Body of pancreas (tissue), 4 donors: Measurements from ENCODE around the gene IQSEC1. TPM values are rescaled to one million over a fixed set of nuclear protein-coding genes. Genes with fewer than 3 reads are reported as not detected.

ENCODE experiments used
- ATAC-seq: fragments of 150-250 bp; one replicate; pipeline ENCODE4 v1.9.1; 2016
- DNase-seq, 4 donors: peaks; one replicate each; pipeline ENCODE4 v3.0.0-alpha.2; 2019
- H3K27ac ChIP-seq, 4 donors: fragments of 200-600 bp; sonication (generic); 1 replicate in 3 of 4; 2 replicates in 1 of 4; pipeline versions ENCODE4 v1.5.1 to v1.6.1; 2016 to 2019; ENCODE audit warnings: mild to moderate bottlenecking in 1 of 4, mixed read lengths in 1 of 4, moderate library complexity in 1 of 4
- H3K27me3 ChIP-seq, 2 donors: fragments of 200-600 bp; sonication (generic); one replicate each; pipeline ENCODE4 v1.6.0; 2016; ENCODE audit warnings: mild to moderate bottlenecking in 1 of 2
- H3K36me3 ChIP-seq, 2 donors: fragments of 200-600 bp; sonication (generic); replicated peaks in 1 of 2; 2 replicates each; pipeline ENCODE4 v1.5.1; 2016; ENCODE audit warnings: low read depth in 2 of 2; ENCODE audit not compliant: insufficient read depth in 1 of 2
- H3K4me1 ChIP-seq: fragments of 200-600 bp; sonication (generic); one replicate; pipeline ENCODE4 v1.6.0; 2016
- H3K4me3 ChIP-seq, 2 donors: fragments of 200-600 bp; sonication (generic); 1 replicate in 1 of 2; 2 replicates in 1 of 2; pipeline ENCODE4 v1.5.1; 2016 to 2019
- H3K9me3 ChIP-seq, 3 donors: fragments of 200-600 bp; sonication (generic); 1 replicate in 2 of 3; 2 replicates in 1 of 3; pipeline ENCODE4 v1.5.1; 2016
- CTCF ChIP-seq, 7 experiments: fragments of 450-650 bp in 4 of 7; fragments of 200-600 bp in 3 of 7; sonication (generic) in 3 of 7; IDR thresholded peaks; one replicate each; pipeline ENCODE4 v1.5.1; 2016 to 2019; ENCODE audit warnings: antibody characterized with exemption in 7 of 7
- POLR2A ChIP-seq, 3 donors: fragments of 450-650 bp; IDR thresholded peaks; one replicate each; pipeline ENCODE4 v1.6.1; 2016; ENCODE audit warnings: antibody characterized with exemption in 3 of 3, mild to moderate bottlenecking in 2 of 3
- WGBS, 2 donors: methylation state at CpG; one replicate each; pipeline ENCODE4 v1.1.5; 2017; 5-methylcytosine and 5-hydroxymethylcytosine counted together
- intact Hi-C: fragments of 100-400 bp; cut with DNase I; formaldehyde crosslinking; loops from one replicate; pipeline ENCODE4 v1.15.1; 2023
- total RNA-seq, 2 donors: library from RNA; depleted of rRNA; stranded (reverse); fragments of >200 nt; gene quantifications; one replicate each; pipeline ENCODE4 v1.1.0, GENCODE V29; 2016

The IQSEC1 gene
- total RNA-seq, 2 donors from 2014 or later: 29.6 to 42.2 TPM

- Histone ChIP-seq H3K9me3 (no peaks in the 10 kb centered on the region), H3K4me3 (no peak overlapping the region), H3K27me3 (no peaks in the 10 kb centered on the region), H3K36me3 (no peaks in the 10 kb centered on the region), H3K4me1 (peaks cover 80% of the 10 kb centered on the region), H3K27ac (no peak overlapping the region)
- DNase-seq (peak in 1 of 4 donors; percentile 46), ATAC-seq (no peak)
- intact Hi-C loops: no loop called here
- TF ChIP-seq CTCF (IDR thresholded peaks at IDR 0.05): no peak
- no peak for TF ChIP-seq POLR2A (IDR thresholded peaks at IDR 0.05)
- 61 to 76% methylated on average over 15 of the region's 15 CpGs for WGBS, 2 donors
Observed at GRCh38 chr3:12959838-12960378, 113.3 kb downstream of the IQSEC1 start.

GRCh38 chr3:12959410-12959809 lies 113.8 kb downstream of the IQSEC1 start:
- 64 to 68% methylated on average over 7 of the region's 7 CpGs for WGBS, 2 donors
- no peak for TF ChIP-seq CTCF (IDR thresholded peaks at IDR 0.05)
- H3K36me3 ChIP-seq: no peaks in the 10 kb centered on the region
- no peaks in the 10 kb centered on the region for H3K9me3 ChIP-seq
- no peaks in the 10 kb centered on the region for H3K27me3 ChIP-seq
- H3K4me1 ChIP-seq: peaks cover 80% of the 10 kb centered on the region
- intact Hi-C loops: no loop called here
- H3K4me3 ChIP-seq: no peak overlapping the region
- no peak for DNase-seq
- no peak overlapping the region for H3K27ac ChIP-seq
- ATAC-seq: no peak

GRCh38 chr3:12957824-12958792 lies 115.1 kb downstream of the IQSEC1 start:
- no peaks in the 10 kb centered on the region for H3K36me3 ChIP-seq
- intact Hi-C loops: no loop called here
- DNase-seq: no peak
- H3K27me3 ChIP-seq: no peaks in the 10 kb centered on the region
- no peak for TF ChIP-seq POLR2A (IDR thresholded peaks at IDR 0.05)
- TF ChIP-seq CTCF (IDR thresholded peaks at IDR 0.05): no peak
- ATAC-seq: no peak
- H3K9me3 ChIP-seq: no peaks in the 10 kb centered on the region
- peaks cover 71% of the 10 kb centered on the region for H3K4me1 ChIP-seq
- 91 to 92% methylated on average over 9 to 13 of the region's 13 CpGs for WGBS, 2 donors
- no peak overlapping the region for H3K27ac ChIP-seq
- H3K4me3 ChIP-seq: no peak overlapping the region

- Histone ChIP-seq H3K9me3 (no peaks in the 10 kb centered on the region), H3K27ac (peak overlapping the region in 1 of 4 donors; percentile 9), H3K27me3 (no peaks in the 10 kb centered on the region), H3K4me1 (peaks cover 64% of the 10 kb centered on the region), H3K36me3 (no peaks in the 10 kb centered on the region), H3K4me3 (no peak overlapping the region)
- ATAC-seq (no peak), DNase-seq (no peak)
- intact Hi-C loops: no loop called here
- 39 to 40% methylated on average over 8 of the region's 8 CpGs for WGBS, 2 donors
- no peak for TF ChIP-seq POLR2A (IDR thresholded peaks at IDR 0.05)
- no peak for TF ChIP-seq CTCF (IDR thresholded peaks at IDR 0.05)
Observed at GRCh38 chr3:12957339-12957738, 115.9 kb downstream of the IQSEC1 start.
